Upper lobe of left lung (tissue), 6 donors: ENCODE results near the gene GOLGA6L2. TPM values are rescaled to one million over a fixed set of nuclear protein-coding genes. Genes with fewer than 3 reads are reported as not detected.

Experiments used
- ATAC-seq, 2 donors: fragments of 200-7000 bp; cut with Tn5 transposase; one replicate each; pipeline ENCODE4 v1.9.1; 2022; ENCODE audit warnings: mild to moderate bottlenecking in 2 of 2, moderate library complexity in 2 of 2; ENCODE audit not compliant: low FRiP score in 2 of 2
- DNase-seq, 2 donors: peaks; one replicate each; pipeline ENCODE4 v3.0.0-alpha.2; 2019 to 2020
- H3K27ac ChIP-seq, 4 donors: fragments of 200-600 bp; sonication (generic); one replicate each; pipeline ENCODE4 v1.5.1; 2016 to 2019
- H3K27me3 ChIP-seq, 4 donors: fragments of 200-600 bp; sonication (generic); one replicate each; pipeline ENCODE4 v1.5.1; 2017 to 2019
- H3K36me3 ChIP-seq, 4 donors: fragments of 200-600 bp; sonication (generic); one replicate each; pipeline ENCODE4 v1.5.1; 2016 to 2019
- H3K4me1 ChIP-seq, 4 donors: fragments of 200-600 bp; sonication (generic); one replicate each; pipeline ENCODE4 v1.5.1; 2018 to 2019
- H3K4me3 ChIP-seq, 4 donors: fragments of 200-600 bp; sonication (generic); one replicate each; pipeline ENCODE4 v1.5.1; 2017 to 2019; ENCODE audit warnings: mild to moderate bottlenecking in 2 of 4, moderate library complexity in 1 of 4
- H3K9me3 ChIP-seq, 4 donors: fragments of 200-600 bp; sonication (generic); one replicate each; pipeline ENCODE4 v1.5.1; 2018 to 2019
- CTCF ChIP-seq, 6 experiments: fragments of 450-650 bp in 4 of 6; fragments of 200-600 bp in 2 of 6; sonication (generic) in 2 of 6; IDR thresholded peaks; one replicate each; pipeline ENCODE4 v1.5.1; 2016 to 2019; ENCODE audit warnings: antibody characterized with exemption in 6 of 6
- EP300 ChIP-seq, 4 donors: sonication (generic); formaldehyde crosslinking; IDR thresholded peaks; one replicate each; pipeline ENCODE4 v1.5.1; 2017; ENCODE audit warnings: antibody characterized with exemption in 4 of 4, control low read depth in 2 of 4
- POLR2A ChIP-seq, 4 donors: fragments of 450-650 bp; IDR thresholded peaks; one replicate each; pipeline ENCODE4 v1.5.1; 2016 to 2017; ENCODE audit warnings: antibody characterized with exemption in 4 of 4, mild to moderate bottlenecking in 2 of 4
- POLR2AphosphoS5 ChIP-seq, 2 donors: sonication (generic); formaldehyde crosslinking; IDR thresholded peaks; one replicate each; pipeline ENCODE4 v1.5.1; 2017; ENCODE audit warnings: antibody characterized with exemption in 2 of 2
- WGBS, 2 donors: methylation state at CpG; one replicate each; pipeline ENCODE4 v1.1.5; 2017 to 2018; 5-methylcytosine and 5-hydroxymethylcytosine counted together
- total RNA-seq, 6 donors: library from RNA; depleted of rRNA in 4 of 6; stranded (reverse); fragments of >200 nt in 4 of 6; gene quantifications; one replicate each; pipeline versions ENCODE4 v1.1.0 to v1.2.1, GENCODE V29; 2016 to 2021
- donor health status: DM: no; HTN: no; CAD: no; lungs with moderate emphysema.
- donor health status: DM: no; HTN: yes; CAD: no; lungs with severe emphysema.

The GOLGA6L2 gene
- total RNA-seq, 6 donors from 2014 or later = not detected

GRCh38 chr15:23397779-23398178 lies 49.3 kb downstream of the GOLGA6L2 start:
- TF ChIP-seq POLR2AphosphoS5 (IDR thresholded peaks at IDR 0.05) (no peak), EP300 (IDR thresholded peaks at IDR 0.05) (no peak), POLR2A (IDR thresholded peaks at IDR 0.05) (no peak), CTCF (IDR thresholded peaks at IDR 0.05) (no peak)
- WGBS, 2 donors = 69 to 73% methylated on average over 7 of the region's 7 CpGs
- H3K4me1 ChIP-seq = no peaks in the 10 kb centered on the region
- H3K27me3 ChIP-seq = no peaks in the 10 kb centered on the region
- no peak overlapping the region for H3K4me3 ChIP-seq
- no peak overlapping the region for H3K27ac ChIP-seq
- H3K36me3 ChIP-seq = no peaks in the 10 kb centered on the region
- H3K9me3 ChIP-seq = no peaks in the 10 kb centered on the region
- DNase-seq = no peak
- ATAC-seq = no peak

GRCh38 chr15:23395832-23396231 lies 51.2 kb downstream of the GOLGA6L2 start:
- DNase-seq (no peak), ATAC-seq (no peak)
- Histone ChIP-seq H3K36me3 (no peaks in the 10 kb centered on the region), H3K27me3 (no peaks in the 10 kb centered on the region), H3K27ac (no peak overlapping the region), H3K4me3 (no peak overlapping the region), H3K9me3 (no peaks in the 10 kb centered on the region), H3K4me1 (no peaks in the 10 kb centered on the region)
- 64 to 69% methylated on average over 5 of the region's 5 CpGs for WGBS, 2 donors
- TF ChIP-seq CTCF (IDR thresholded peaks at IDR 0.05) (no peak), POLR2A (IDR thresholded peaks at IDR 0.05) (no peak), POLR2AphosphoS5 (IDR thresholded peaks at IDR 0.05) (no peak), EP300 (IDR thresholded peaks at IDR 0.05) (no peak)

GRCh38 chr15:23395030-23395692 lies 51.9 kb downstream of the GOLGA6L2 start:
- Histone ChIP-seq H3K36me3 (no peaks in the 10 kb centered on the region), H3K27me3 (no peaks in the 10 kb centered on the region), H3K27ac (no peak overlapping the region), H3K9me3 (no peaks in the 10 kb centered on the region), H3K4me3 (no peak overlapping the region), H3K4me1 (no peaks in the 10 kb centered on the region)
- TF ChIP-seq CTCF (IDR thresholded peaks at IDR 0.05) (no peak), POLR2A (IDR thresholded peaks at IDR 0.05) (no peak), POLR2AphosphoS5 (IDR thresholded peaks at IDR 0.05) (no peak), EP300 (IDR thresholded peaks at IDR 0.05) (no peak)
- WGBS, 2 donors = 66 to 72% methylated on average over 15 of the region's 15 CpGs
- ATAC-seq (no peak), DNase-seq (no peak)

Other genes with a start within 250 kb of the GOLGA6L2 start
- not detected for gene GOLGA6L26, start 113.0 kb downstream of the GOLGA6L2 start, total RNA-seq
- gene GOLGA8S, start 92.5 kb downstream of the GOLGA6L2 start, total RNA-seq = under 1 TPM in 3 of 6 donors, not detected in 3; 0.17 to 0.34 (median 0.33) TPM
- gene MKRN3, start 118.4 kb upstream of the GOLGA6L2 start, total RNA-seq = 1 to 10 TPM in 2 of 6 donors, under 1 TPM in 1, not detected in 3; 0.55 to 2.3 (median 2.1) TPM
- under 1 TPM in 2 of 6 donors, not detected in 4; 0.14 to 0.24 TPM for gene MAGEL2, start 200.6 kb upstream of the GOLGA6L2 start, total RNA-seq
- 10 to 100 TPM; 11.5 to 44.5 (median 29.2) TPM for gene NDN, start 240.1 kb upstream of the GOLGA6L2 start, total RNA-seq